GM21367 (cell line): ENCODE data around the gene ZNF670.
"Not testable (repeated sequence)": the region's sequence is repeated elsewhere in the genome, so short reads cannot be mapped to it uniquely, and the experiment has no call there.

Experiments used
- ATAC-seq: cut with Tn5 transposase; IDR thresholded peaks from one replicate; pipeline ENCODE4 v1.9.1; 2021; ENCODE audit not compliant: unreplicated experiment

The ZNF670 gene

GRCh38 chr1:247078258-247079140 is at the start of gene ZNF670:
Gene ZNF670 (minus strand): TSS chr1:247078811. CDS start chr1:247078596, 215 bp downstream.
- ATAC-seq, result peak; percentile 100

- not testable (repeated sequence) for ATAC-seq
Measured at GRCh38 chr1:247127519-247128282, 49.1 kb upstream of the ZNF670 start.

- ATAC-seq, result peak; percentile 42
Measured at GRCh38 chr1:247126601-247127000, 48.0 kb upstream of the ZNF670 start.

- ATAC-seq, result peak; percentile 99
Measured at GRCh38 chr1:247126166-247126565, 47.6 kb upstream of the ZNF670 start.

GRCh38 chr1:247121382-247121781 is 42.8 kb upstream of the ZNF670 start:
- no peak for ATAC-seq

GRCh38 chr1:247120408-247120668 is 41.7 kb upstream of the ZNF670 start:
- ATAC-seq, result not testable (repeated sequence)

GRCh38 chr1:247119600-247120407 is 41.2 kb upstream of the ZNF670 start:
- ATAC-seq, result no peak

GRCh38 chr1:247118946-247119446 is 40.4 kb upstream of the ZNF670 start:
- no peak for ATAC-seq

GRCh38 chr1:247115545-247115944 is 36.9 kb upstream of the ZNF670 start:
- ATAC-seq, result no peak

- ATAC-seq, result no peak
Measured at GRCh38 chr1:247115141-247115510, 36.5 kb upstream of the ZNF670 start.

GRCh38 chr1:247114351-247115140 is 35.9 kb upstream of the ZNF670 start:
- ATAC-seq, result no peak

- ATAC-seq, result no peak
Measured at GRCh38 chr1:247113733-247114271, 35.2 kb upstream of the ZNF670 start.

- no peak for ATAC-seq
Measured at GRCh38 chr1:247113094-247113497, 34.5 kb upstream of the ZNF670 start.

GRCh38 chr1:247112479-247112781 is 33.8 kb upstream of the ZNF670 start:
- ATAC-seq, result no peak

GRCh38 chr1:247111700-247112478 is 33.3 kb upstream of the ZNF670 start:
- no peak for ATAC-seq

- ATAC-seq, result no peak
Measured at GRCh38 chr1:247111259-247111699, 32.7 kb upstream of the ZNF670 start.

- no peak for ATAC-seq
Measured at GRCh38 chr1:247110627-247111258, 32.1 kb upstream of the ZNF670 start.

- no peak for ATAC-seq
Measured at GRCh38 chr1:247107694-247108093, 29.1 kb upstream of the ZNF670 start.

- no peak for ATAC-seq
Measured at GRCh38 chr1:247105966-247106365, 27.4 kb upstream of the ZNF670 start.
